ENCODE measurements around the gene CPM.

- no peak for TF ChIP-seq ZNF8 (CRISPR knock-in tag; IDR thresholded peaks at IDR 0.05)
- TF ChIP-seq, protein P1, sequence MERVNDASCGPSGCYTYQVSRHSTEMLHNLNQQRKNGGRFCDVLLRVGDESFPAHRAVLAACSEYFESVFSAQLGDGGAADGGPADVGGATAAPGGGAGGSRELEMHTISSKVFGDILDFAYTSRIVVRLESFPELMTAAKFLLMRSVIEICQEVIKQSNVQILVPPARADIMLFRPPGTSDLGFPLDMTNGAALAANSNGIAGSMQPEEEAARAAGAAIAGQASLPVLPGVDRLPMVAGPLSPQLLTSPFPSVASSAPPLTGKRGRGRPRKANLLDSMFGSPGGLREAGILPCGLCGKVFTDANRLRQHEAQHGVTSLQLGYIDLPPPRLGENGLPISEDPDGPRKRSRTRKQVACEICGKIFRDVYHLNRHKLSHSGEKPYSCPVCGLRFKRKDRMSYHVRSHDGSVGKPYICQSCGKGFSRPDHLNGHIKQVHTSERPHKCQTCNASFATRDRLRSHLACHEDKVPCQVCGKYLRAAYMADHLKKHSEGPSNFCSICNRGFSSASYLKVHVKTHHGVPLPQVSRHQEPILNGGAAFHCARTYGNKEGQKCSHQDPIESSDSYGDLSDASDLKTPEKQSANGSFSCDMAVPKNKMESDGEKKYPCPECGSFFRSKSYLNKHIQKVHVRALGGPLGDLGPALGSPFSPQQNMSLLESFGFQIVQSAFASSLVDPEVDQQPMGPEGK (CRISPR knock-in tag; IDR thresholded peaks at IDR 0.05; ENCODE audit: borderline replicate concordance), result no peak
Measured at GRCh38 chr12:68943848-68944247, 10.9 kb upstream of the CPM start.
